GM21447 (cell line): ENCODE measurements around the gene UBE2S.

Source experiments
- ATAC-seq: cut with Tn5 transposase; IDR thresholded peaks from one replicate; pipeline ENCODE4 v1.9.1; 2021; ENCODE audit not compliant: unreplicated experiment

Gene UBE2S

DNA sequence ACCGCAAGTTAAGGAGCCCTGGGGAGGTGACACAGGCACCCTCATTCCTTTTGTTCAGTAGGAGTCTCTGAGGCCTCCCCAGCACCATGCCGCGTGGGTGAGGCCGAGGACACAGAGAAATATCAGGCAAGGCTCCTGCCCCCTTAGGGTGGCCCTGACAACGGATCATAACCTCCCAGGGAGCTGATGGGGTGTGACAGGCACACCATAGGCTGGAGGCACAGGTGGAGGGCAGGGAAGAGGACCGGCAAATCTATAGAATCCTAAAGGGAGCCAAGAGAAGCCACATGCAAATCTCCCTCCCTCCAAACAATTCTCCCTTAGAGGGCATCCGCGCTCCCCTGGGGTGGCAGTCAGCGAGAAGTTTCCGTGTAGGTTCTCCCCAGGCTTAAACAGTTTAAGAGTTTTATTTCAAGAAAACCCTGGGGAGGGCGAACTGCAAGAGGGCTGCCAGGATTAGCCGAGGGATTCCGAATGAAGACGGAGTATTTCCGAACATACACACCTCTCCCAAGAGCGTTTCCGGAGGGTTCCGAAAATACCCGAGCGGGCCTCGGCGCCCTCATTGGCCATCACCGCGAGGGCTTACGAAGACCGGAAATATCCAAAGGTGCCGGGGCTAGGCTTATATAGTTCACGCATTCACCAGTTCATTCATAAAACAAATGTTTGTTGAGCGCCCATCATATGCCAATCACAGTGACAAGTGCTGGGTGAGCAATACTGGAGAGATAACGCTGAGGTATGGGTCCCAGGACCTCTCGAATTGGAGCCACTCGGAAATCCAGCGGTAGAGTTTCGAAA, 22.5 kb downstream of the UBE2S start:
- peak; percentile 55 for ATAC-seq

DNA sequence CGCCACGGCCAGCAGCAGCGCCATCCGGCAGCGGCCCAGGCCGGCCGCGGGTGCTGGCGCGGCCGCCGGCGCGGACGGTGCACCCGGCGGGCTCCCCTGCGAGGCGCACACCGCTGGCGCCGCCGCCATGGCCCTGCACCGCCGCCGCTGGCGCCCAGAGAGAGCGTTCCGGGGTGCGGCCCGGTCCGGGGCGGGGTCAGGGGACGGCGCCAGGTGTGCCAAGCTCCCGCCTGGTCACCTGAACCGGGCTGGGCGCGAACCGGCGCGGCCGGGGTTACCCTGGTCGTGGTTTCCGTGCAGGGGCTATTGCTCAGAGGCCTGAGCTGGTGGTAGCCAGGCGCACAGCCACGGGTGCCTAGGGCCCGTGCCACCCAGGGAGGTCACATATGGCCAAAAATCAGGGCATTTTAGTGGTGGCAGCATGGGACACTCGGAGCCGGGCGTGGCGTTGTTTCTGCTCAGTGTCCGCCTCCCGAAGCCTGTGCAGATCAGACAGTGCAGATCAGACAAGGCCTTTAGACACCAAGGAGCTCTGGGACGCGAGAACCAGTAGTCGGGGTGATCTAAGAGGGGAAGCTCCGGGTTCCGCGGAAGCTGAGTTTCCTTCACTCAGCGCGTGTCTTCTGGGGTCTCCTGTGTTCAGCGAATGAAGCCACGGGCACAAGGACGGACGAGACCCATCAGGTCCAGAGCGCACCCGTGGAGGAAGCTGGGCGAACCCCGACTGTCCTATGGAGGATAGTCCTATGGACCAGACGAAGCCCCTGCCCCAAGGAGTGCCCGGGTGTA, 23.3 kb downstream of the UBE2S start, which contains the start of gene TMEM238:
TMEM238 (minus strand) TSS at position 162 of the 789 bp plus-strand sequence; CDS start at position 129, 33 bp downstream.
- no peak for ATAC-seq

- ATAC-seq: no peak
Observed at GRCh38 chr19:55383279-55384130, 24.1 kb downstream of the UBE2S start.

GRCh38 chr19:55382522-55383054, 25.0 kb downstream of the UBE2S start:
- no peak for ATAC-seq

GRCh38 chr19:55382013-55382412, 25.6 kb downstream of the UBE2S start:
- no peak for ATAC-seq

DNA sequence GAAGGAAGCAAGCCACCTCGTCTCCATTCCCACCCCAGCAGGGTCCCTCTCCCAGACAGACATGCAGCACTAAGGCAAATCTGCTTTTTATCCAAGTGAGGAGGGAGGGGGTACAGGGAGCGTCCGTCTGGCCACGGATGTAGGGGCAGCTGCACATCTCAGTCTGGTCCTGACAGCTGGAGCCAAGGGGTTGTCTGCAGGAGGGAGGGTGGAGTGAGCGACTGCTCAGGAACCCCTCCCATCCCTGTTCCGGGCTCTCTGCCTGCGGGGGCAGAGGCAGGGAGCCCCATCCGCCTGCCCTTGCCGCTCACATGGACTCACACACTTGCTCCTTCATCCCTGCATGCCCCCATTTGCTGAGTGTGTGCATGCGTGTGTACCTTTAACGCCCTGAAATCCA, 28.4 kb downstream of the UBE2S start:
- no peak for ATAC-seq

- ATAC-seq: no peak
Observed at GRCh38 chr19:55377356-55378131, 30.0 kb downstream of the UBE2S start.

GRCh38 chr19:55376241-55376933, 31.2 kb downstream of the UBE2S start, which contains the start of gene TMEM190:
Gene TMEM190 (plus strand): TSS chr19:55376826. CDS start chr19:55376854, 28 bp downstream.
- no peak for ATAC-seq

DNA sequence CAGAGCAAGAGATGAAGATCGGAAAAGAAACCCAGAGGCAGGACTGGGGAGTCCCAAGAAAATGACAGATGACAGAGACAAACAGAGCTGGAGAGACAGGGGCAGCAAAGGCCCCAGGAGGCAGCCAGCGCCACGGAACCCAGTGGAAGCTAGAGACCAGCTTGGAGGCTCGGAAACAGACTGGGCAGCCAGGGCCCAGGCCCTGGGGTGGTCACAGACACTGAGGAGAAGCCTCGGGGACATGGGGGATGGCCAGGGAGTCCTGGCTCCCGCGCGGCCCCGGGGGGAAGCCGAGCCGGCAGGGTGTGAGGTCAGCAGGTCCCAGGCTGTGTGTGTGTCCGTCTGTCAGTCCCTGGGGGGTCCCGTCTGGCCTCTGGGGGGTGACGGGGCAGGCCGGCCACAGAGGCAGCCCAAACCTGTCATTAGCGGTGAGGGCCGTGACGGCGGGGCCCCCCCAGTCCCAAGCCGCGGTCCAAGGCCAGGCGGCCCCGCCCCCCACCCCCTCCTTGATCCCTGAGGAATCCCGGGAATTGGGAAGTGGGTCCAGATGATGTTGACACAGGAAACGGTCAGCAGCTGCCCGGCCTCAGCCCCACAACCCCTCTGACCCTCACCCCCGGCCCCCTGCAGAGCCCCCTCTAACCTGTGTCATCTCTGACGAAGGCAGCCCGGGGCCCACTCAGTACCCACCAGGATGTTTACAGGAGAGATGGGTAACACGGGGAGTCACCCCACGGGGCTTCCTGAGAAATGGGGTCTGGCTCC, 33.4 kb downstream of the UBE2S start:
- no peak for ATAC-seq

DNA sequence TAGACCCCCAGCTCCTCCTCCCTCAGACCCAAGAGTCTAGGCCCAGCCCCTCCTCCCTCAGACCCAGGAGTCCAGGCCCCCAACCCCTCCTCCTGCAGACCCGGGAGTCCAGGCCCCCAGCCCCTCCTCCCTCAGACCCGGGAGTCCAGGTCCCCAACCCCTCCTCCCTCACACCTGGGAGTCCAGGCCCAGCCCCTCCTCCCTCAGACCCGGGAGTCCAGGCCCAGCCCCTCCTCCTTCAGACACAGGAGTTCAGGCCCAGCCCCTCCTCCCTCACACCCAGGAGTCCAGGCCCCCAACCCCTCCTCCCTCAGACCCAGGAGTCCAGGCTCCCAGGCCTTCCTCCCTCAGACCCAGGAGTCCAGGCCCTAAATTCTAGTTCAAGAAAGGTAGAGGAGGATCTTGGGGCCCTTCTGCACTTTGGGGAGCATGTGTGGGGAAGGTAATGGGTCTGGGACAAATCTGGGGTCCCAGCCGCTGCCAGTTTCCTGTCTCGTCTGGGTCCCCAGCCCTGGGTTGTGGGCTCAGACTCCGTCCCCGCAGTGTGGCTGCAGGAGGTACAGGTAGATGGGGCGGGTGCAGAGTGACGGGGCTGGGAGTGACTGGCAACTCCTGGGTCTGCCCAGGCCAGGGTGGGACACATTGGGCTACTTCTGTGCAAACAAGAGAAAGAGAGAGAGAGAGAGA, 34.1 kb downstream of the UBE2S start:
- ATAC-seq: no peak

GRCh38 chr19:55372316-55373081, 35.1 kb downstream of the UBE2S start:
- ATAC-seq: no peak

GRCh38 chr19:55370305-55370988, 37.1 kb downstream of the UBE2S start, which contains the start of gene IL11:
Gene IL11 (minus strand): TSS chr19:55370463. CDS start chr19:55370310, 153 bp downstream.
- ATAC-seq: no peak

- ATAC-seq: no peak
Observed at GRCh38 chr19:55369653-55370304, 37.8 kb downstream of the UBE2S start.

- ATAC-seq: no peak
Observed at GRCh38 chr19:55368701-55369563, 38.7 kb downstream of the UBE2S start.

- ATAC-seq: no peak
Observed at GRCh38 chr19:55368106-55368505, 39.5 kb downstream of the UBE2S start.
